ENCODE results near the gene ZMYND8. TPM values are rescaled to one million over a fixed set of nuclear protein-coding genes. Genes with fewer than 3 reads are reported as not detected.

Gene ZMYND8
- total RNA-seq (2022; extraction: Qiagen RNA extraction): 11.5 to 18.8 TPM (median 16.7 TPM) in 5 replicates

DNA sequence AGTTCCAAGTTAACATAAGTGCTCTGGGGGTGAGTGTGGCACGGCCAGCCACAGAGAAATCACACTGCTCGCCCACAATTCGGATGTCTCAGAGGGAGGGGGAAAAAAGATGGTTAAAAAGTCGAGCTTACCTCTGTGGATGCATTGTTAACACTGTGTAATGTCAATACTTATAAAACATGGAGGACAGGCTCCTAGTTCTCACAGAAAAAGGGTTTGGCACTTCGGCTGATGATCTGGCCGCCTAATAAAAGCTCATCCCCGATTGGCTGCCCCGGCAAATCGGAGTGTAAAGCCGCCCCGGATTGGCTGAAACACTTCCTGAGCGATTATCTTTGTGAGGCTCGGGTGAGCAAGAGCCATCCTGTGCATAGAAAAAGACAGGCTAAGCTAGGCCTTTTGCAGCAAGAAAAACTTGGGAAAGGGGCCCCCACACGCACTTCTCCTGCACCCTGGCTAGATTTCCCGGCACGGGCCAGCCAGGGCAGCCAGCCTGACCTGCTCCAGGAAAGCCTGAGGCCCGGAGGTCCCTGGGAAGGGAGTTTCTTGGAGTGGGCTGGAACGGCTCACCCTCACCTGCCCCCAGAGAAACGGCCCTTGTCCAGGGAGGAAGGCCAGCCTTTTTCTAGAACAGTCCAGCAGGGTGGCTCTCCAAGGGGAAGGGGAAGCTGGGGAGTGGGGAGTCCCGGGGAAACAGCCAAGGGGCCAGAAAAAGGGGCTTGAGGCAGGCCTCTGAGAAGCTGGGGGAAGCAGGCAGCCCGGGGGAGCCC lies at the start of gene ZMYND8:
Gene ZMYND8 (minus strand): TSS at position 174 of the 770 bp plus-strand sequence. CDS start 29 bp downstream, at position 145.

Other genes with a start within 250 kb of the ZMYND8 start
- gene NCOA3, start 145.2 kb upstream of the ZMYND8 start, total RNA-seq (2022; extraction: Qiagen RNA extraction): 37.9 to 62.5 TPM (median 51.9 TPM) in 5 replicates